ENCODE data around the gene ASCC1. TPM values are rescaled to one million over a fixed set of nuclear protein-coding genes. Genes with fewer than 3 reads are reported as not detected.

Gene ASCC1
- total RNA-seq, 1 donor from 2014 or later: 33.3 TPM

DNA sequence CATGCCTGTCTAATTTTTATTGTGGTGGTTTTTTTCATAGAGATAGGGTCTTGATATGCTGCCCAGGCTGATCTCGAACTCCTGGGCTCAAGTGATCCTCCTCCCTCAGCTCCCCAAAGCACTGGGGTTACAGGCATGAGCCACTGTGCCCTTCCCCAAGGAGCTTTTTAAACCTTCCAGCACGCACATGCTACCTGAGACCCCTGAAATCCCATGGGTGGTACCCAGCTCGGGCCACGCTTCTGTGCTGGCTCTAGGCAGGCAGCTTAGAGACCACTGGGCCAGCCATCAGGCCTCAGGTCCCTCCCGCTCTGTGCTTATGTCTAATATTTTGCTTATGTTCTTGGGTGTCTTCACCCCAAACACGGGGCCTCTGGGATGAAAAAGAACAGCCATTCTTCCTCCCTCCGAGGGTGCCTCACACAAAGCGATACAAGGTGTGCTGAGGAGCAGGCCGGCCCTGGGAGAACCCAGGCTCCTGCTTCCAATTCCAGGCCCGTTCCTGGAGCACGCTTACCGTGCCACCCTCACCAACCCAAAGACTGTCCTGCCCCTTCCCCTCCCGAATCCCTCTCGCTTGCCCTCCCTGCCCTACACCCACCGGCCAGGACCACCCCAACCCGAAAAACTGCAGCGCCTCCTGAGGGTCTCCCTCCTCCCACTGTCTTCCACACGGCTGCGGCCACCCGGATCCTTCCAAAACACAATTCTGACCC, 138.6 kb downstream of the ASCC1 start:
- TF ChIP-seq, protein P1, sequence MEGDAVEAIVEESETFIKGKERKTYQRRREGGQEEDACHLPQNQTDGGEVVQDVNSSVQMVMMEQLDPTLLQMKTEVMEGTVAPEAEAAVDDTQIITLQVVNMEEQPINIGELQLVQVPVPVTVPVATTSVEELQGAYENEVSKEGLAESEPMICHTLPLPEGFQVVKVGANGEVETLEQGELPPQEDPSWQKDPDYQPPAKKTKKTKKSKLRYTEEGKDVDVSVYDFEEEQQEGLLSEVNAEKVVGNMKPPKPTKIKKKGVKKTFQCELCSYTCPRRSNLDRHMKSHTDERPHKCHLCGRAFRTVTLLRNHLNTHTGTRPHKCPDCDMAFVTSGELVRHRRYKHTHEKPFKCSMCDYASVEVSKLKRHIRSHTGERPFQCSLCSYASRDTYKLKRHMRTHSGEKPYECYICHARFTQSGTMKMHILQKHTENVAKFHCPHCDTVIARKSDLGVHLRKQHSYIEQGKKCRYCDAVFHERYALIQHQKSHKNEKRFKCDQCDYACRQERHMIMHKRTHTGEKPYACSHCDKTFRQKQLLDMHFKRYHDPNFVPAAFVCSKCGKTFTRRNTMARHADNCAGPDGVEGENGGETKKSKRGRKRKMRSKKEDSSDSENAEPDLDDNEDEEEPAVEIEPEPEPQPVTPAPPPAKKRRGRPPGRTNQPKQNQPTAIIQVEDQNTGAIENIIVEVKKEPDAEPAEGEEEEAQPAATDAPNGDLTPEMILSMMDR (IDR thresholded peaks at IDR 0.05; ENCODE audit: partially characterized antibody, unreplicated experiment): no peak
- H3K27me3 Mint-ChIP-seq (ENCODE audit: unreplicated experiment): peaks cover 4% of the 10 kb centered on the region
- no peak overlapping the region for H3K4me3 Mint-ChIP-seq (ENCODE audit: unreplicated experiment)
- peaks cover 33% of the 10 kb centered on the region for H3K4me1 Mint-ChIP-seq (ENCODE audit: low read depth, unreplicated experiment)
- H3K9me3 Mint-ChIP-seq (ENCODE audit: unreplicated experiment): peaks cover 17% of the 10 kb centered on the region
- no peaks in the 10 kb centered on the region for H3K36me3 Mint-ChIP-seq (ENCODE audit: unreplicated experiment)
- H3K27ac Mint-ChIP-seq (ENCODE audit: unreplicated experiment): no peak overlapping the region
- no peak for DNase-seq

DNA sequence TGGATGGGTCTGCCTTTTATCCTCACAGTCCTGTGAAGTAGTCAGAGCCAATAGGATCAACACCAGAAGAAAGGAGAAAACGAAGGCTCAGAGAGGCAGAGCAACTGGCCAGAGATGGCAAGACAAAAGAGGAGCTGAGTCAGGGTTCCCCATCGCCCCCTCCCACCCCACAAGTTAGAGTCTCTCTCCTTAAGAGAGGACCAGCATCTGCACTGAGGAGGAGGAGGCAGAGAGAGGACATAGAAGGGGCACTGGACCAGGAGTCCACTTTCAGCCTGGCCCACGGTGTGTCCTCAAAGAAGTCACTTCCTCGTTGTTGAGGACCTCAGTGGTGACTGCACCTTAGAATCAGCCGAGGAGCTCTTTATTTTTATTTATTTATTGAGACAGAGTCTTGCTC, 139.3 kb downstream of the ASCC1 start:
- TF ChIP-seq, protein P1 (IDR thresholded peaks at IDR 0.05; ENCODE audit: partially characterized antibody, unreplicated experiment): no peak
- Mint-ChIP-seq H3K36me3 (ENCODE audit: unreplicated experiment) (no peaks in the 10 kb centered on the region), H3K9me3 (ENCODE audit: unreplicated experiment) (peaks cover 17% of the 10 kb centered on the region), H3K27ac (ENCODE audit: unreplicated experiment) (no peak overlapping the region), H3K4me3 (ENCODE audit: unreplicated experiment) (no peak overlapping the region), H3K4me1 (ENCODE audit: low read depth, unreplicated experiment) (peaks cover 34% of the 10 kb centered on the region), H3K27me3 (ENCODE audit: unreplicated experiment) (peaks cover 2% of the 10 kb centered on the region)
- DNase-seq: no peak

DNA sequence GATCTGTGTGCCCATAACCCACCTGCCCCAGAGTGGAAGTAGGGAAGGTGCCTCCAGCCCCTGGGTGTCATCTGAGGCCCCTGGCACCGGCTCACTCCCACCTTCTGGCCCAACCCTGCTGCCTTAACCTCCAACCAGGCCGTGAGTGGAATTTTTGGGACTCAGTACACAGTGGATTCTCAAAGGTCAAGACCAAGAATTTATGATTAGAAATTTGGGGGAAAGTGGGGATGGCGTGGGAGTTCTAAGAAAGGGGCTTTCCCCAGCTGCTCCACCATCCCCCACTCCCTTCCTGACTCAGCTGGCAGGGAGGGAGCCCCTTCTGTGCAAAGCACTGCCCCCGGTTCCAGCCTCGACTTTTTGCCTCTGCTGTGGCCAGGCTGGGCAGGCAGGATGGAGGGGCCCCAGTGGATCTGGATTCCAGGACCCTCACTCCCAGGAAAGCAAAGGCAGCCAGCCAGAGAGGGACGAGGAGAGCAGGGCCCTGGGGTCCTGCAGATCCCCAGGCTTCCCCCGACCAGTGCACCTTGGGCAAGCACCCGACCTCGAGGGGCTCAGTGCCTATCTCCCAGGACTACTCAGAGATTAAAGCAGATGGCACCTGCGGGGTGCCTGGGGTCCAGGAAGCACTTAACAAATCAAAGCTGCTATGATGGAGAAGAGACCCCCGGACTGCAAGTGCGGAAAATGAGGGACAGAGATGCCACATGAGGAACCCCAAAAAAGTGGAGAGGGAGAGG, 140.5 kb downstream of the ASCC1 start:
- peaks cover 15% of the 10 kb centered on the region for H3K9me3 Mint-ChIP-seq (ENCODE audit: unreplicated experiment)
- peak overlapping the region; percentile 43 for H3K4me3 Mint-ChIP-seq (ENCODE audit: unreplicated experiment)
- TF ChIP-seq, protein P1 (IDR thresholded peaks at IDR 0.05; ENCODE audit: partially characterized antibody, unreplicated experiment): no peak
- DNase-seq: no peak
- peaks cover 33% of the 10 kb centered on the region for H3K4me1 Mint-ChIP-seq (ENCODE audit: low read depth, unreplicated experiment)
- H3K36me3 Mint-ChIP-seq (ENCODE audit: unreplicated experiment): peaks cover 4% of the 10 kb centered on the region
- H3K27ac Mint-ChIP-seq (ENCODE audit: unreplicated experiment): peak overlapping the region; percentile 23
- peaks cover 2% of the 10 kb centered on the region for H3K27me3 Mint-ChIP-seq (ENCODE audit: unreplicated experiment)

DNA sequence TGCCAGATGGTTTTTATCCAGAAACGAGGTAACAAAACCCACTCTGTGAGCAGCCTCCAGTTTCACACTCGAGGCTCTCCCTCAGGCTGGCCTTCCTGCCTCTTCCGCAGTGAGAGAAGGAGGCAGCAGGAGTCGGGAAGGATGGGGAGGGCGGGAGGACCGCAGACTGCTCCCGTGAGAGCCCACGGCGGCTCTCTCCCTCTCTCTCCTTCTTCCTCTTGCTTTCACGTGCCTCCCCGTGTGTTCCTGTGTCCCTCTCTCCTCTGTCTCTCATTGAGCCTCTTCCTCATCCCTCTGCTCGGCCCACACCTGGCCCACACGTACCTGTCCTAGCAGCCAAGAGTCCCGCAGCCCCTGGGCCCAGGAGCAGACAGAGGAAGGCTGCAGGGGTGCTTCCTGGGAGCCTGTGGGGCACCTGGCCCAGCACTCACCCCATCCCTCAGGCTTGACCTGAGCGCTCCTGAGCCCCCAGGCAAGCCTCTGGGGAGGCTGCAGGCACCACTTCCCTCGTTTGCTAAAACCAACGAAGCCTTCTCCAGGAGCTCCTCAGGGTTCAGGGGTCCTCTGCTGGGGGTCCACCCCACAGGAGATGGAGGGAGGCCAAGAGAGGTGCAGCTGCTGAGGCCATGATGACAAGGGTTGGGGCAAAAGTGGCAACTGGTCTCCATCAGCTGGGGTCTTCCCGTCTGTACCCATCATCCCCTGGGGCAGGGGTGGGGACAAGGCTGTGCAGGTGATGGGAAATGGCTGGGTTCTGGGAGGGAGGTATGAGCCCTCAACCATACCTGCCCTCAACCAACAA, 141.3 kb downstream of the ASCC1 start:
- peaks cover 5% of the 10 kb centered on the region for H3K36me3 Mint-ChIP-seq (ENCODE audit: unreplicated experiment)
- H3K9me3 Mint-ChIP-seq (ENCODE audit: unreplicated experiment): peaks cover 15% of the 10 kb centered on the region
- no peak overlapping the region for H3K27ac Mint-ChIP-seq (ENCODE audit: unreplicated experiment)
- peaks cover 6% of the 10 kb centered on the region for H3K27me3 Mint-ChIP-seq (ENCODE audit: unreplicated experiment)
- DNase-seq: no peak
- no peak overlapping the region for H3K4me3 Mint-ChIP-seq (ENCODE audit: unreplicated experiment)
- TF ChIP-seq, protein P1 (IDR thresholded peaks at IDR 0.05; ENCODE audit: partially characterized antibody, unreplicated experiment): no peak
- peaks cover 33% of the 10 kb centered on the region for H3K4me1 Mint-ChIP-seq (ENCODE audit: low read depth, unreplicated experiment)

Data from glutamatergic neuron (in vitro differentiated cells).